ENCODE measurements around the gene SLC7A5.
"Not testable (repeated sequence)": the region's sequence is repeated elsewhere in the genome, so short reads cannot be mapped to it uniquely, and the experiment has no call there.

Gene SLC7A5

GRCh38 chr16:87897521-87898505 lies 28.5 kb upstream of the SLC7A5 start:
- no peak overlapping the region for H3K4me3 ChIP-seq (ENCODE audit: low read depth, low read length)
- peak; percentile 22 for DNase-seq (ENCODE audit: low read depth)
- TF ChIP-seq, protein P1, sequence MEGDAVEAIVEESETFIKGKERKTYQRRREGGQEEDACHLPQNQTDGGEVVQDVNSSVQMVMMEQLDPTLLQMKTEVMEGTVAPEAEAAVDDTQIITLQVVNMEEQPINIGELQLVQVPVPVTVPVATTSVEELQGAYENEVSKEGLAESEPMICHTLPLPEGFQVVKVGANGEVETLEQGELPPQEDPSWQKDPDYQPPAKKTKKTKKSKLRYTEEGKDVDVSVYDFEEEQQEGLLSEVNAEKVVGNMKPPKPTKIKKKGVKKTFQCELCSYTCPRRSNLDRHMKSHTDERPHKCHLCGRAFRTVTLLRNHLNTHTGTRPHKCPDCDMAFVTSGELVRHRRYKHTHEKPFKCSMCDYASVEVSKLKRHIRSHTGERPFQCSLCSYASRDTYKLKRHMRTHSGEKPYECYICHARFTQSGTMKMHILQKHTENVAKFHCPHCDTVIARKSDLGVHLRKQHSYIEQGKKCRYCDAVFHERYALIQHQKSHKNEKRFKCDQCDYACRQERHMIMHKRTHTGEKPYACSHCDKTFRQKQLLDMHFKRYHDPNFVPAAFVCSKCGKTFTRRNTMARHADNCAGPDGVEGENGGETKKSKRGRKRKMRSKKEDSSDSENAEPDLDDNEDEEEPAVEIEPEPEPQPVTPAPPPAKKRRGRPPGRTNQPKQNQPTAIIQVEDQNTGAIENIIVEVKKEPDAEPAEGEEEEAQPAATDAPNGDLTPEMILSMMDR (IDR thresholded peaks at IDR 0.05; ENCODE audit: insufficient read depth, low read depth, low read length, missing control alignments), result no peak

DNA sequence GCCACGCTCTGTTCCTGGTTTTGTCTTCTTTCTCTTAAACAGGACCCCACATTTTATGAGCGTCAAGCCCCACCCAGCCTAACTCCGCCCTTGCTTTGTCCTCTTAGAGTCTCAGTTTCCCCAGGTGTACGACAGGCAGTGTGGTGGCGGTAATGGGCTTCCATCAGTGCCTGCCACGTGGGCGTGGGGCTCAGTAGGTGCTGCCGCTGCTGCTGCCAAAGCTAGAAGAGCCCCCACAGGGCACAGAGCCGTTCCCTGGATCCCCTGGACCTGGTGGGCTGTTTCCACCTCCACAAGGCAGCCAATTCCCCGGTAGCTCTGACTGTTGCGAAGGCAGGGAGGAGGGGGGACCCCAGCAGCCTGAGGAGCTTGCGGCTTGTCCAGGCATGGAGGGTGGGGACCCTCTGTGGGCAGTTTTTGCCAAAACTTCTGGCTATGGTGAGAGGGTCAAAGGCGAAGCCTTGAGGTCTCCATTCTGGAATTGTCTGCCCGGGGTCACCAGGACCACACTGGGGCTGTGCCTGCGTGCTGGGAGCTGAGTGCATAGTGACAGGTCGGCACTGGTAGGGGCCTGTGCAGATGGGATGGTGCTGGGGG lies 27.7 kb upstream of the SLC7A5 start:
- not testable (repeated sequence) for DNase-seq (ENCODE audit: low read depth); H3K4me3 ChIP-seq (ENCODE audit: low read depth, low read length)

- H3K4me3 ChIP-seq (ENCODE audit: low read depth, low read length); DNase-seq (ENCODE audit: low read depth): not testable (repeated sequence)
These were observed 27.0 kb upstream of the SLC7A5 start for GRCh38 chr16:87896176-87896890.

- TF ChIP-seq, protein P1 (IDR thresholded peaks at IDR 0.05; ENCODE audit: insufficient read depth, low read depth, low read length, missing control alignments), result no peak
- DNase-seq (ENCODE audit: low read depth), result peak; percentile 87
- H3K4me3 ChIP-seq (ENCODE audit: low read depth, low read length), result no peak overlapping the region
These were observed 26.4 kb upstream of the SLC7A5 start for GRCh38 chr16:87895641-87896141.

GRCh38 chr16:87894005-87894404 lies 24.7 kb upstream of the SLC7A5 start:
- not testable (repeated sequence) for H3K4me3 ChIP-seq (ENCODE audit: low read depth, low read length); DNase-seq (ENCODE audit: low read depth)

DNA sequence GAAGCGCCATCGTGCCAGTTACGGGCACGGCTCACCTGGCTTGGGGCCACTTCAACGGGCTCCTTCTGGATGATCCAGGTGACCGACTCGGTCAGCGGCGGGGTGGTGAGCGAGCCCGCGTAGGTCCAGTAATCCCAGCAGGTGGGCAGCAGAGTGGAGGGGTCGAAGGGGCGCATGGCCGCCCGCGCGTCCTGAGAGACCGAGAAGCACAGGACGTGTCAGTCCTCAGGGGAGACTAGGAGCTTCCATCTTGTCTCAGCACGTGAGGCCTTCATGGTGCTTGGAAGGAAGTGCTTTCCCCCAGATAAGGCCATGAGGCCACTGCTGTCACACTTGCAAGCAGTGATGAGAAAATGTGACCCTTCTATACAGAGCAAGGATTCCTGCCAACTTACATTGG lies 22.5 kb upstream of the SLC7A5 start:
- no peak for DNase-seq (ENCODE audit: low read depth)
- no peak overlapping the region for H3K4me3 ChIP-seq (ENCODE audit: low read depth, low read length)
- TF ChIP-seq, protein P1 (IDR thresholded peaks at IDR 0.05; ENCODE audit: insufficient read depth, low read depth, low read length, missing control alignments), result no peak

DNA sequence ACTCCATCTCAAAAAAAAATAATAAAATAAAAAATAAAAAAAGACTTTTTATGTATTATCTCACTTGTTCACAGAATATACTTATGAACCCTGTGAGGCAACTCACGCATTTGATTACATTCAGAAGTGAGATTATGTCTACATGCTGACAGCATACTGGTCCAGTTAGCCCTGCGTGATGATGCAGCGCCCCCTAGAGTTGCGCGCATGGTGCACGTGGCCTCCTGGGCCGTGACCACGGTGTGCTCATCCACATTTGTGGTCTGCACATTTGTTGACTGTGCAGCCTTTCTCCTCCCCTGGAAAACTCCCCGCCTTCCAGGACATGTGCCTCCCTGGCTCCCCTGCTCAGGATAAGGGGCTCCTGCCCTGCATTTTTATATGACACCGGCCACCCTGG lies 20.5 kb upstream of the SLC7A5 start:
- not testable (repeated sequence) for DNase-seq (ENCODE audit: low read depth); H3K4me3 ChIP-seq (ENCODE audit: low read depth, low read length)
- TF ChIP-seq, protein P1 (IDR thresholded peaks at IDR 0.05; ENCODE audit: insufficient read depth, low read depth, low read length, missing control alignments), result peak; percentile 6

GRCh38 chr16:87888346-87888745 lies 19.0 kb upstream of the SLC7A5 start:
- DNase-seq (ENCODE audit: low read depth); H3K4me3 ChIP-seq (ENCODE audit: low read depth, low read length): not testable (repeated sequence)

GRCh38 chr16:87887931-87888330 lies 18.6 kb upstream of the SLC7A5 start:
- DNase-seq (ENCODE audit: low read depth); H3K4me3 ChIP-seq (ENCODE audit: low read depth, low read length): not testable (repeated sequence)

DNA sequence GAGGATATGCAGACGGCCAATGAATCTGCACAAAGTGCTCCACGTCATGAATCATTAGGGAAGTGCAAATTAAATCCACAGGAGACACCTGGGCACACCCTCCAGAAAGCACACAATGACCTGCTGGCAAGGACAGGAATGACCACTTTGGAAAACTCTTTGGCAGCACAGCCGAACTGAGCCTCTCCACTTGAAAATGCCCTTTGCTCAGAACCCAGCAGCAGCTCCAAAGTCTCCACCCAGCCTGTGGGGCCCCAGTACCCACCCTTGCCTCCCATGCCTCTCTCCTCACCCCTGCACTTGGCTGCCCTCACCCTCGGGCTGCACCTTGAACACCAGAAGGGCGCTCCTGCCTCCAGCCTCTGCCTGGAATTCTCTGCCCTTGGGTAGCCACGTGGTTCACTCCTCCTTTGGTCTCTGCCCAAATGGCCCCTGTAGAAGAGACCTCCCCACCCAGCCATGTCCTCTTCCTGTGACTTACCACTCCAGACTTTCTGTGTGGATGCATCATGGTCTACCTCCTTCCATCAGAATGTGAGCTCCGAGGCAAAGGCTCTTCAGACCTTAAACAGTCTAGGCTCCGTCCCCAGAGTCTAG lies 16.2 kb upstream of the SLC7A5 start:
- not testable (repeated sequence) for H3K4me3 ChIP-seq (ENCODE audit: low read depth, low read length); DNase-seq (ENCODE audit: low read depth)

Data from GM12865 (cell line).